SK-N-SH (cell line): Measurements from ENCODE around the gene CEP170B. TPM values are rescaled to one million over a fixed set of nuclear protein-coding genes. Genes with fewer than 3 reads are reported as not detected.

Experiments
- CTCF ChIA-PET: fragments of 300-600, 350-600 bp; formaldehyde crosslinking; extraction: SDS; loops from one replicate; lab custom pipeline; 2021; lab: Yijun Ruan, JAX
- POLR2A ChIA-PET: fragments of 350-600 bp; sonication (Branson Sonifier 250); formaldehyde crosslinking; extraction: SDS; loops from one replicate; lab custom pipeline; 2020; ENCODE audit warnings: antibody characterized with exemption, inconsistent platforms; lab: Yijun Ruan, JAX
- DNase-seq: peaks from one replicate; pipeline ENCODE4 v3.0.0; 2012
- H2AFZ ChIP-seq: fragments of 200-600 bp; sonication (generic); 2 replicates; pipeline ENCODE4 v1.8.1; 2016; ENCODE audit warnings: antibody characterized with exemption, mild to moderate bottlenecking, low read depth
- H3F3A ChIP-seq: fragments of 200-600 bp; sonication (generic); replicated peaks from 2 replicates; pipeline ENCODE3; 2016; ENCODE audit warnings: antibody characterized with exemption, mild to moderate bottlenecking; ENCODE audit not compliant: insufficient read depth
- H3K27ac ChIP-seq, 2 experiments: fragments of 200-500 bp in 1 of 2; fragments of 200-600 bp in 1 of 2; sonication (Bioruptor generic) in 1 of 2; sonication (generic), shearing (Covaris generic) in 1 of 2; 2 replicates each; pipeline versions ENCODE4 v1.5.1 to v1.6.1; 2014 to 2016; ENCODE audit warnings: low read depth in 2 of 2, inconsistent platforms in 1 of 2, low read length in 1 of 2, mild to moderate bottlenecking in 1 of 2, mixed read lengths in 1 of 2
- H3K27me3 ChIP-seq: fragments of 200-600 bp; sonication (generic), shearing (Covaris generic); 2 replicates; pipeline ENCODE4 v1.6.1; 2016; ENCODE audit warnings: mixed run types; ENCODE audit not compliant: insufficient read depth
- H3K36me3 ChIP-seq, 2 experiments: fragments of 200-500 bp in 1 of 2; fragments of 200-600 bp in 1 of 2; sonication (Bioruptor generic) in 1 of 2; sonication (generic) in 1 of 2; replicated peaks in 1 of 2; 2 replicates each; pipeline versions ENCODE3 to v1.5.1; 2014 to 2016; ENCODE audit warnings: low read length in 1 of 2, mild to moderate bottlenecking in 1 of 2; ENCODE audit not compliant: insufficient read depth in 2 of 2, control insufficient read depth in 1 of 2
- H3K4me1 ChIP-seq, 2 experiments: fragments of 200-500 bp in 1 of 2; fragments of 200-600 bp in 1 of 2; sonication (Bioruptor generic) in 1 of 2; sonication (generic), shearing (Covaris generic) in 1 of 2; 2 replicates each; pipeline versions ENCODE4 v1.5.1 to v1.6.1; 2014 to 2016; ENCODE audit warnings: low read depth in 1 of 2, low read length in 1 of 2, mixed run types in 1 of 2; ENCODE audit not compliant: insufficient read depth in 2 of 2, control insufficient read depth in 1 of 2
- H3K4me2 ChIP-seq: fragments of 200-600 bp; sonication (generic), shearing (Covaris generic); 2 replicates; pipeline ENCODE4 v1.6.1; 2017; ENCODE audit warnings: mixed run types
- H3K4me3 ChIP-seq, 2 experiments: fragments of 200-500 bp in 1 of 2; fragments of 200-600 bp in 1 of 2; sonication (Bioruptor generic) in 1 of 2; sonication (generic), shearing (Covaris generic) in 1 of 2; 2 replicates each; pipeline versions ENCODE4 v1.5.1 to v1.8.1; 2014 to 2016; ENCODE audit warnings: low read depth in 2 of 2, inconsistent platforms in 1 of 2, low read length in 1 of 2, mild to moderate bottlenecking in 1 of 2, mixed read lengths in 1 of 2, moderate library complexity in 1 of 2
- H3K79me2 ChIP-seq: fragments of 200-600 bp; sonication (generic); 2 replicates; pipeline ENCODE4 v1.8.1; 2017; ENCODE audit warnings: mild to moderate bottlenecking; ENCODE audit not compliant: insufficient read depth
- H3K9ac ChIP-seq: fragments of 200-600 bp; sonication (generic); 2 replicates; pipeline ENCODE4 v1.6.1; 2017; ENCODE audit warnings: mixed run types
- H3K9me2 ChIP-seq: fragments of 200-600 bp; sonication (generic); 2 replicates; pipeline ENCODE4 v1.6.1; 2017; ENCODE audit warnings: mixed run types
- H3K9me3 ChIP-seq: fragments of 200-600 bp; sonication (generic); 2 replicates; pipeline ENCODE4 v1.6.1; 2017; ENCODE audit warnings: mixed run types, mild to moderate bottlenecking, moderate library complexity
- H4K20me1 ChIP-seq: fragments of 200-600 bp; sonication (generic); 2 replicates; pipeline ENCODE4 v1.6.1; 2017; ENCODE audit warnings: mild to moderate bottlenecking, mixed run types; ENCODE audit not compliant: insufficient read depth
- CHD2 ChIP-seq: fragments of 150-350 bp; IDR thresholded peaks from 2 replicates; pipeline ENCODE4 v1.6.1; 2018; ENCODE audit warnings: low read length; ENCODE audit not compliant: partially characterized antibody
- FOSL2 ChIP-seq: IDR thresholded peaks from 2 replicates; pipeline ENCODE4 v1.4.0; 2012; ENCODE audit warnings: low read depth, mild to moderate bottlenecking, moderate library complexity, borderline replicate concordance
- GATA2 ChIP-seq: sonication (generic); formaldehyde crosslinking; IDR thresholded peaks from 2 replicates; pipeline ENCODE4 v1.5.0; 2020; ENCODE audit warnings: mild to moderate bottlenecking, missing genetic modification reagents
- JUND ChIP-seq: IDR thresholded peaks from 2 replicates; pipeline ENCODE4 v1.4.0; 2012
- MXI1 ChIP-seq: IDR thresholded peaks from 2 replicates; pipeline ENCODE4 v1.6.1; 2012; ENCODE audit warnings: mild to moderate bottlenecking, low read depth, low read length, improper control_type of control experiment
- NFIC ChIP-seq: IDR thresholded peaks from 2 replicates; pipeline ENCODE4 v1.4.0; 2012; ENCODE audit warnings: borderline replicate concordance
- NRF1 ChIP-seq: IDR thresholded peaks from 2 replicates; pipeline ENCODE4 v1.6.1; 2012; ENCODE audit warnings: low read depth, mild to moderate bottlenecking, low read length
- RAD21 ChIP-seq: IDR thresholded peaks from 2 replicates; pipeline ENCODE4 v1.6.1; 2012; ENCODE audit warnings: mild to moderate bottlenecking, low read length
- RFX5 ChIP-seq: IDR thresholded peaks from 2 replicates; pipeline ENCODE4 v1.6.1; 2012; ENCODE audit warnings: mild to moderate bottlenecking, improper control_type of control experiment, low read length
- SMC3 ChIP-seq: IDR thresholded peaks from 2 replicates; pipeline ENCODE4 v1.6.1; 2012; ENCODE audit warnings: low read depth, low read length, improper control_type of control experiment
- TCF12 ChIP-seq: IDR thresholded peaks from 2 replicates; pipeline ENCODE4 v1.4.0; 2012
- USF2 ChIP-seq: fragments of 150-350 bp; IDR thresholded peaks from 2 replicates; pipeline ENCODE4 v1.6.1; 2017; ENCODE audit warnings: antibody characterized with exemption, low read length, low read depth, borderline replicate concordance
- ZBTB33 ChIP-seq: IDR thresholded peaks from 2 replicates; pipeline ENCODE4 v1.4.0; 2012; ENCODE audit warnings: low read depth, borderline replicate concordance
- WGBS: methylation state at CpG from one replicate; pipeline ENCODE4 v1.1.6; 2017; ENCODE audit warnings: low lambda C conversion rate; 5-methylcytosine and 5-hydroxymethylcytosine counted together
- polyA plus RNA-seq, 3 experiments: library from polyadenylated mRNA; depleted of rRNA; stranded (reverse); fragments of >200 nt; gene quantifications; 2 replicates each; pipeline ENCODE4 v1.2.3, GENCODE V29; 2012

CEP170B gene
- polyA plus RNA-seq, 1 of the 3 experiments (the other 2 are of a cell fraction) = 11.0 TPM

GRCh38 chr14:104816616-104816884 is 48.5 kb upstream of the CEP170B start:
- POLR2A ChIA-PET = interaction anchor here (0.9 kb wide), 1 partner anchor 9 kb away, joined by 4 read pairs; no protein-coding TSS in a partner anchor

GRCh38 chr14:104817930-104818713 is 46.9 kb upstream of the CEP170B start:
- Histone ChIP-seq H3K4me1 (peaks cover 3% of the 10 kb centered on the region in 2 experiments; a peak in 2 of 4 replicates), H3K4me3 (no peak overlapping the region), H3F3A (peaks cover 14% of the 10 kb centered on the region), H3K79me2 (peaks cover 27% of the 10 kb centered on the region), H3K36me3 (no peaks in the 10 kb centered on the region), H3K9me3 (no peaks in the 10 kb centered on the region), H3K9ac (no peak overlapping the region), H2AFZ (no peak overlapping the region), H4K20me1 (no peaks in the 10 kb centered on the region), H3K27me3 (no peaks in the 10 kb centered on the region), H3K9me2 (no peaks in the 10 kb centered on the region), H3K4me2 (no peak overlapping the region), H3K27ac (no peak overlapping the region)
- 100% methylated on average over 8 of the region's 8 CpGs for WGBS
- DNase-seq = no peak
- TF ChIP-seq RFX5 = no peak
- no peak for TF ChIP-seq GATA2 (CRISPR knock-in tag)
- POLR2A ChIA-PET = no interaction called here
- CTCF ChIA-PET = interaction anchor here (1.0 to 1.1 kb wide), 2 partner anchors 18 to 22 kb away, joined by 3 to 4 read pairs; partner anchors contain the start of gene ZBTB42

More at GRCh38 chr14:104816616-104816884, 48.5 kb upstream of the CEP170B start:
- Histone ChIP-seq H3K4me2 (peak overlapping the region; percentile 99), H3K36me3 (no peaks in the 10 kb centered on the region), H4K20me1 (no peaks in the 10 kb centered on the region)
- 0% methylated on average over 3 of the region's 8 CpGs for WGBS
- CTCF ChIA-PET = no interaction called here
- TF ChIP-seq USF2 = no peak
- TF ChIP-seq SMC3 = no peak
- TF ChIP-seq MXI1 = no peak
- no peak for TF ChIP-seq TCF12
- TF ChIP-seq ZBTB33 = no peak
- TF ChIP-seq RFX5 = no peak
- no peak for TF ChIP-seq JUND
- no peak for TF ChIP-seq GATA2 (CRISPR knock-in tag)
- TF ChIP-seq FOSL2 = no peak
- no peak for TF ChIP-seq RAD21
- no peak for TF ChIP-seq NFIC
- TF ChIP-seq NRF1 = no peak
- TF ChIP-seq CHD2 = no peak
- TF ChIP-seq, all 33 proteins: peak for 0
- Histone ChIP-seq H3K27me3 (no peaks in the 10 kb centered on the region), H3F3A (peaks cover 14% of the 10 kb centered on the region), H3K4me1 (peaks cover 3% of the 10 kb centered on the region in 2 experiments; a peak in 2 of 4 replicates), H3K27ac (peak overlapping the region; percentile 84 to 87), H3K9ac (peak overlapping the region; percentile 87), H3K9me2 (no peaks in the 10 kb centered on the region), H3K79me2 (peaks cover 27% of the 10 kb centered on the region), H3K9me3 (no peaks in the 10 kb centered on the region), H2AFZ (peak overlapping the region; percentile 93; the same call in 1 of the 2 replicates), H3K4me3 (peak overlapping the region; percentile 73 to 83)
- DNase-seq = no peak
